ENCODE measurements around the gene LMTK3. TPM values are rescaled to one million over a fixed set of nuclear protein-coding genes. Genes with fewer than 3 reads are reported as not detected.
A peak's percentile ranks its signal among the peaks of the same experiment; 100 is the strongest.
"Not testable (repeated sequence)": the region's sequence is repeated elsewhere in the genome, so short reads cannot be mapped to it uniquely, and the experiment has no call there.

The LMTK3 gene
- total and polyA plus RNA-seq, 4 donors: 8.8 to 76.5 (median 38.3) TPM

- DNase-seq (ENCODE audit: low read depth in 4 of 6, low spot score in 6 of 6): no peak
- no peak overlapping the region for H3K27ac ChIP-seq (ENCODE audit: low read depth, low read length)
Observed at GRCh38 chr19:48541813-48542212, 30.2 kb upstream of the LMTK3 start.

GRCh38 chr19:48540110-48540509 lies 28.5 kb upstream of the LMTK3 start:
- no peak overlapping the region for H3K27ac ChIP-seq (ENCODE audit: low read depth, low read length)
- 38% methylated on average over 7 of the region's 7 CpGs for WGBS (ENCODE audit: insufficient coverage)
- H3K27me3 ChIP-seq (ENCODE audit: control insufficient read depth, insufficient read depth, low read length): no peaks in the 10 kb centered on the region
- no peaks in the 10 kb centered on the region for H3K9me3 ChIP-seq (ENCODE audit: control insufficient read depth, insufficient read depth, low read length)
- H3K4me3 ChIP-seq (ENCODE audit: low read depth, low read length): no peak overlapping the region
- H3K36me3 ChIP-seq (ENCODE audit: control insufficient read depth, insufficient read depth, low read length): no peaks in the 10 kb centered on the region
- peaks cover 10% of the 10 kb centered on the region for H3K4me1 ChIP-seq (ENCODE audit: control insufficient read depth, insufficient read depth, low read length)
- no peak for DNase-seq (ENCODE audit: low read depth in 4 of 6, low spot score in 6 of 6)

More at GRCh38 chr19:48541813-48542212, 30.2 kb upstream of the LMTK3 start:
- H3K4me3 ChIP-seq (ENCODE audit: low read depth, low read length): no peak overlapping the region
- H3K9me3 ChIP-seq (ENCODE audit: control insufficient read depth, insufficient read depth, low read length): no peaks in the 10 kb centered on the region
- H3K36me3 ChIP-seq (ENCODE audit: control insufficient read depth, insufficient read depth, low read length): no peaks in the 10 kb centered on the region
- 92% methylated on average over 6 of the region's 6 CpGs for WGBS (ENCODE audit: insufficient coverage)
- H3K27me3 ChIP-seq (ENCODE audit: control insufficient read depth, insufficient read depth, low read length): no peaks in the 10 kb centered on the region
- H3K4me1 ChIP-seq (ENCODE audit: control insufficient read depth, insufficient read depth, low read length): peaks cover 10% of the 10 kb centered on the region

- H3K4me1 ChIP-seq (ENCODE audit: control insufficient read depth, insufficient read depth, low read length): peaks cover 10% of the 10 kb centered on the region
- WGBS (ENCODE audit: insufficient coverage): 84% methylated on average over 15 of the region's 17 CpGs
Observed at GRCh38 chr19:48539503-48540096, 28.0 kb upstream of the LMTK3 start.

GRCh38 chr19:48538057-48538456 lies 26.4 kb upstream of the LMTK3 start:
- not testable (repeated sequence) for H3K9me3 ChIP-seq (ENCODE audit: control insufficient read depth, insufficient read depth, low read length); H3K36me3 ChIP-seq (ENCODE audit: control insufficient read depth, insufficient read depth, low read length); H3K27me3 ChIP-seq (ENCODE audit: control insufficient read depth, insufficient read depth, low read length); H3K4me1 ChIP-seq (ENCODE audit: control insufficient read depth, insufficient read depth, low read length); DNase-seq (ENCODE audit: low read depth in 4 of 6, low spot score in 6 of 6); H3K27ac ChIP-seq (ENCODE audit: low read depth, low read length); H3K4me3 ChIP-seq (ENCODE audit: low read depth, low read length)
- WGBS (ENCODE audit: insufficient coverage): no CpG with 5 or more reads among the region's 8 CpGs

More at GRCh38 chr19:48539503-48540096, 28.0 kb upstream of the LMTK3 start:
- H3K36me3 ChIP-seq (ENCODE audit: control insufficient read depth, insufficient read depth, low read length): no peaks in the 10 kb centered on the region
- H3K27me3 ChIP-seq (ENCODE audit: control insufficient read depth, insufficient read depth, low read length): no peaks in the 10 kb centered on the region
- peak in 3 of 6 donors; percentile 12 to 77 (median 54) for DNase-seq (ENCODE audit: low read depth in 4 of 6, low spot score in 6 of 6)
- no peaks in the 10 kb centered on the region for H3K9me3 ChIP-seq (ENCODE audit: control insufficient read depth, insufficient read depth, low read length)
- no peak overlapping the region for H3K27ac ChIP-seq (ENCODE audit: low read depth, low read length)
- H3K4me3 ChIP-seq (ENCODE audit: low read depth, low read length): no peak overlapping the region

- H3K36me3 ChIP-seq (ENCODE audit: control insufficient read depth, insufficient read depth, low read length): no peaks in the 10 kb centered on the region
- peaks cover 5% of the 10 kb centered on the region for H3K4me1 ChIP-seq (ENCODE audit: control insufficient read depth, insufficient read depth, low read length)
- 80% methylated on average over 4 of the region's 7 CpGs for WGBS (ENCODE audit: insufficient coverage)
Observed at GRCh38 chr19:48537541-48537940, 25.9 kb upstream of the LMTK3 start.

GRCh38 chr19:48533770-48534169 lies 22.1 kb upstream of the LMTK3 start:
- no peaks in the 10 kb centered on the region for H3K4me1 ChIP-seq (ENCODE audit: control insufficient read depth, insufficient read depth, low read length)
- H3K36me3 ChIP-seq (ENCODE audit: control insufficient read depth, insufficient read depth, low read length): no peaks in the 10 kb centered on the region
- H3K27me3 ChIP-seq (ENCODE audit: control insufficient read depth, insufficient read depth, low read length): no peaks in the 10 kb centered on the region
- no peak overlapping the region for H3K4me3 ChIP-seq (ENCODE audit: low read depth, low read length)
- no peak overlapping the region for H3K27ac ChIP-seq (ENCODE audit: low read depth, low read length)
- H3K9me3 ChIP-seq (ENCODE audit: control insufficient read depth, insufficient read depth, low read length): peaks cover 3% of the 10 kb centered on the region
- DNase-seq (ENCODE audit: low read depth in 4 of 6, low spot score in 6 of 6): no peak
- 91% methylated on average over 4 of the region's 10 CpGs for WGBS (ENCODE audit: insufficient coverage)

More at GRCh38 chr19:48537541-48537940, 25.9 kb upstream of the LMTK3 start:
- Histone ChIP-seq H3K9me3 (ENCODE audit: control insufficient read depth, insufficient read depth, low read length) (no peaks in the 10 kb centered on the region), H3K27me3 (ENCODE audit: control insufficient read depth, insufficient read depth, low read length) (no peaks in the 10 kb centered on the region), H3K27ac (ENCODE audit: low read depth, low read length) (no peak overlapping the region), H3K4me3 (ENCODE audit: low read depth, low read length) (no peak overlapping the region)
- DNase-seq (ENCODE audit: low read depth in 4 of 6, low spot score in 6 of 6): no peak

GRCh38 chr19:48530770-48531169 lies 19.1 kb upstream of the LMTK3 start:
- DNase-seq (ENCODE audit: low read depth in 4 of 6, low spot score in 6 of 6): no peak
- Histone ChIP-seq H3K27me3 (ENCODE audit: control insufficient read depth, insufficient read depth, low read length) (no peaks in the 10 kb centered on the region), H3K4me3 (ENCODE audit: low read depth, low read length) (no peak overlapping the region), H3K9me3 (ENCODE audit: control insufficient read depth, insufficient read depth, low read length) (peaks cover 3% of the 10 kb centered on the region), H3K4me1 (ENCODE audit: control insufficient read depth, insufficient read depth, low read length) (no peaks in the 10 kb centered on the region), H3K36me3 (ENCODE audit: control insufficient read depth, insufficient read depth, low read length) (no peaks in the 10 kb centered on the region), H3K27ac (ENCODE audit: low read depth, low read length) (no peak overlapping the region)
- WGBS (ENCODE audit: insufficient coverage): 100% methylated on average over 1 of the region's 6 CpGs

- Histone ChIP-seq H3K9me3 (ENCODE audit: control insufficient read depth, insufficient read depth, low read length) (peaks cover 3% of the 10 kb centered on the region), H3K36me3 (ENCODE audit: control insufficient read depth, insufficient read depth, low read length) (no peaks in the 10 kb centered on the region), H3K4me1 (ENCODE audit: control insufficient read depth, insufficient read depth, low read length) (no peaks in the 10 kb centered on the region), H3K4me3 (ENCODE audit: low read depth, low read length) (no peak overlapping the region), H3K27me3 (ENCODE audit: control insufficient read depth, insufficient read depth, low read length) (no peaks in the 10 kb centered on the region), H3K27ac (ENCODE audit: low read depth, low read length) (no peak overlapping the region)
- peak in 1 of 6 donors; percentile 56 for DNase-seq (ENCODE audit: low read depth in 4 of 6, low spot score in 6 of 6)
- WGBS (ENCODE audit: insufficient coverage): 29% methylated on average over 15 of the region's 20 CpGs
Observed at GRCh38 chr19:48530066-48530720, 18.6 kb upstream of the LMTK3 start.

GRCh38 chr19:48529156-48529555 lies 17.5 kb upstream of the LMTK3 start:
- Histone ChIP-seq H3K9me3 (ENCODE audit: control insufficient read depth, insufficient read depth, low read length) (peaks cover 3% of the 10 kb centered on the region), H3K27me3 (ENCODE audit: control insufficient read depth, insufficient read depth, low read length) (no peaks in the 10 kb centered on the region), H3K4me3 (ENCODE audit: low read depth, low read length) (no peak overlapping the region), H3K27ac (ENCODE audit: low read depth, low read length) (no peak overlapping the region), H3K4me1 (ENCODE audit: control insufficient read depth, insufficient read depth, low read length) (no peaks in the 10 kb centered on the region), H3K36me3 (ENCODE audit: control insufficient read depth, insufficient read depth, low read length) (no peaks in the 10 kb centered on the region)
- 98% methylated on average over 4 of the region's 4 CpGs for WGBS (ENCODE audit: insufficient coverage)
- DNase-seq (ENCODE audit: low read depth in 4 of 6, low spot score in 6 of 6): no peak

GRCh38 chr19:48524732-48525131 lies 13.1 kb upstream of the LMTK3 start:
- Histone ChIP-seq H3K36me3 (ENCODE audit: control insufficient read depth, insufficient read depth, low read length) (no peaks in the 10 kb centered on the region), H3K27ac (ENCODE audit: low read depth, low read length) (no peak overlapping the region), H3K9me3 (ENCODE audit: control insufficient read depth, insufficient read depth, low read length) (peaks cover 3% of the 10 kb centered on the region), H3K4me3 (ENCODE audit: low read depth, low read length) (no peak overlapping the region), H3K27me3 (ENCODE audit: control insufficient read depth, insufficient read depth, low read length) (no peaks in the 10 kb centered on the region), H3K4me1 (ENCODE audit: control insufficient read depth, insufficient read depth, low read length) (no peaks in the 10 kb centered on the region)
- DNase-seq (ENCODE audit: low read depth in 4 of 6, low spot score in 6 of 6): no peak
- 100% methylated on average over 3 of the region's 5 CpGs for WGBS (ENCODE audit: insufficient coverage)

All from spinal cord (tissue), 10 donors.